ENCODE results near the gene EFCAB14.

The EFCAB14 gene

GRCh38 chr1:46689897-46690296 is 29.0 kb downstream of the EFCAB14 start:
- Histone ChIP-seq H3K27ac (ENCODE audit: low read depth, low read length) (no peak overlapping the region), H3K9ac (ENCODE audit: low read length) (no peak overlapping the region), H3K4me3 (ENCODE audit: low read length) (no peak overlapping the region), H3K4me1 (ENCODE audit: control insufficient read depth, insufficient read depth, low read length) (peaks cover 6% of the 10 kb centered on the region), H3K27me3 (ENCODE audit: control insufficient read depth, insufficient read depth, low read length) (no peaks in the 10 kb centered on the region), H3K36me3 (ENCODE audit: control insufficient read depth, insufficient read depth, low read length) (peaks cover 15% of the 10 kb centered on the region)

- Histone ChIP-seq H3K27ac (ENCODE audit: low read depth, low read length) (no peak overlapping the region), H3K27me3 (ENCODE audit: control insufficient read depth, insufficient read depth, low read length) (no peaks in the 10 kb centered on the region), H3K36me3 (ENCODE audit: control insufficient read depth, insufficient read depth, low read length) (peaks cover 15% of the 10 kb centered on the region), H3K4me3 (ENCODE audit: low read length) (no peak overlapping the region), H3K9ac (ENCODE audit: low read length) (no peak overlapping the region), H3K4me1 (ENCODE audit: control insufficient read depth, insufficient read depth, low read length) (peaks cover 6% of the 10 kb centered on the region)
These were observed 29.6 kb downstream of the EFCAB14 start for GRCh38 chr1:46689356-46689755.

- Histone ChIP-seq H3K4me1 (ENCODE audit: control insufficient read depth, insufficient read depth, low read length) (peaks cover 6% of the 10 kb centered on the region), H3K36me3 (ENCODE audit: control insufficient read depth, insufficient read depth, low read length) (peaks cover 23% of the 10 kb centered on the region), H3K9ac (ENCODE audit: low read length) (no peak overlapping the region)
These were observed 30.9 kb downstream of the EFCAB14 start for GRCh38 chr1:46687921-46688509.

GRCh38 chr1:46687093-46687659 is 31.7 kb downstream of the EFCAB14 start:
- no peaks in the 10 kb centered on the region for H3K27me3 ChIP-seq (ENCODE audit: control insufficient read depth, insufficient read depth, low read length)
- H3K9ac ChIP-seq (ENCODE audit: low read length) = no peak overlapping the region
- H3K4me1 ChIP-seq (ENCODE audit: control insufficient read depth, insufficient read depth, low read length) = peaks cover 3% of the 10 kb centered on the region
- H3K27ac ChIP-seq (ENCODE audit: low read depth, low read length) = peak overlapping the region; percentile 11
- H3K36me3 ChIP-seq (ENCODE audit: control insufficient read depth, insufficient read depth, low read length) = peaks cover 23% of the 10 kb centered on the region
- H3K4me3 ChIP-seq (ENCODE audit: low read length) = no peak overlapping the region

More at GRCh38 chr1:46687921-46688509, 30.9 kb downstream of the EFCAB14 start:
- H3K27me3 ChIP-seq (ENCODE audit: control insufficient read depth, insufficient read depth, low read length) = no peaks in the 10 kb centered on the region
- H3K4me3 ChIP-seq (ENCODE audit: low read length) = no peak overlapping the region
- H3K27ac ChIP-seq (ENCODE audit: low read depth, low read length) = no peak overlapping the region

GRCh38 chr1:46686255-46686654 is 32.7 kb downstream of the EFCAB14 start:
- no peak overlapping the region for H3K9ac ChIP-seq (ENCODE audit: low read length)
- no peak overlapping the region for H3K4me3 ChIP-seq (ENCODE audit: low read length)
- no peaks in the 10 kb centered on the region for H3K27me3 ChIP-seq (ENCODE audit: control insufficient read depth, insufficient read depth, low read length)
- no peaks in the 10 kb centered on the region for H3K4me1 ChIP-seq (ENCODE audit: control insufficient read depth, insufficient read depth, low read length)
- no peak overlapping the region for H3K27ac ChIP-seq (ENCODE audit: low read depth, low read length)
- peaks cover 23% of the 10 kb centered on the region for H3K36me3 ChIP-seq (ENCODE audit: control insufficient read depth, insufficient read depth, low read length)

GRCh38 chr1:46684670-46685069 is 34.2 kb downstream of the EFCAB14 start:
- no peak overlapping the region for H3K27ac ChIP-seq (ENCODE audit: low read depth, low read length)
- no peak overlapping the region for H3K4me3 ChIP-seq (ENCODE audit: low read length)
- H3K4me1 ChIP-seq (ENCODE audit: control insufficient read depth, insufficient read depth, low read length) = no peaks in the 10 kb centered on the region
- no peak overlapping the region for H3K9ac ChIP-seq (ENCODE audit: low read length)
- H3K36me3 ChIP-seq (ENCODE audit: control insufficient read depth, insufficient read depth, low read length) = peaks cover 13% of the 10 kb centered on the region
- H3K27me3 ChIP-seq (ENCODE audit: control insufficient read depth, insufficient read depth, low read length) = no peaks in the 10 kb centered on the region

GRCh38 chr1:46682064-46682463 is 36.9 kb downstream of the EFCAB14 start:
- H3K36me3 ChIP-seq (ENCODE audit: control insufficient read depth, insufficient read depth, low read length) = peaks cover 9% of the 10 kb centered on the region
- no peaks in the 10 kb centered on the region for H3K27me3 ChIP-seq (ENCODE audit: control insufficient read depth, insufficient read depth, low read length)
- H3K27ac ChIP-seq (ENCODE audit: low read depth, low read length) = no peak overlapping the region
- no peak overlapping the region for H3K9ac ChIP-seq (ENCODE audit: low read length)
- no peaks in the 10 kb centered on the region for H3K4me1 ChIP-seq (ENCODE audit: control insufficient read depth, insufficient read depth, low read length)
- no peak overlapping the region for H3K4me3 ChIP-seq (ENCODE audit: low read length)

GRCh38 chr1:46681333-46682034 is 37.4 kb downstream of the EFCAB14 start:
- H3K4me1 ChIP-seq (ENCODE audit: control insufficient read depth, insufficient read depth, low read length) = no peaks in the 10 kb centered on the region
- H3K36me3 ChIP-seq (ENCODE audit: control insufficient read depth, insufficient read depth, low read length) = peaks cover 9% of the 10 kb centered on the region
- H3K27ac ChIP-seq (ENCODE audit: low read depth, low read length) = no peak overlapping the region

GRCh38 chr1:46679789-46680573 is 38.9 kb downstream of the EFCAB14 start:
- Histone ChIP-seq H3K9ac (ENCODE audit: low read length) (no peak overlapping the region), H3K4me1 (ENCODE audit: control insufficient read depth, insufficient read depth, low read length) (no peaks in the 10 kb centered on the region), H3K27ac (ENCODE audit: low read depth, low read length) (no peak overlapping the region), H3K4me3 (ENCODE audit: low read length) (no peak overlapping the region), H3K36me3 (ENCODE audit: control insufficient read depth, insufficient read depth, low read length) (peaks cover 9% of the 10 kb centered on the region), H3K27me3 (ENCODE audit: control insufficient read depth, insufficient read depth, low read length) (no peaks in the 10 kb centered on the region)

More at GRCh38 chr1:46681333-46682034, 37.4 kb downstream of the EFCAB14 start:
- Histone ChIP-seq H3K4me3 (ENCODE audit: low read length) (no peak overlapping the region), H3K27me3 (ENCODE audit: control insufficient read depth, insufficient read depth, low read length) (no peaks in the 10 kb centered on the region), H3K9ac (ENCODE audit: low read length) (no peak overlapping the region)

GRCh38 chr1:46677339-46677738 is 41.6 kb downstream of the EFCAB14 start:
- Histone ChIP-seq H3K4me3 (ENCODE audit: low read length) (no peak overlapping the region), H3K9ac (ENCODE audit: low read length) (no peak overlapping the region), H3K4me1 (ENCODE audit: control insufficient read depth, insufficient read depth, low read length) (no peaks in the 10 kb centered on the region), H3K27me3 (ENCODE audit: control insufficient read depth, insufficient read depth, low read length) (no peaks in the 10 kb centered on the region), H3K27ac (ENCODE audit: low read depth, low read length) (no peak overlapping the region), H3K36me3 (ENCODE audit: control insufficient read depth, insufficient read depth, low read length) (peaks cover 2% of the 10 kb centered on the region)

- Histone ChIP-seq H3K4me3 (ENCODE audit: low read length) (no peak overlapping the region), H3K27me3 (ENCODE audit: control insufficient read depth, insufficient read depth, low read length) (no peaks in the 10 kb centered on the region), H3K27ac (ENCODE audit: low read depth, low read length) (no peak overlapping the region), H3K4me1 (ENCODE audit: control insufficient read depth, insufficient read depth, low read length) (no peaks in the 10 kb centered on the region), H3K36me3 (ENCODE audit: control insufficient read depth, insufficient read depth, low read length) (peaks cover 2% of the 10 kb centered on the region), H3K9ac (ENCODE audit: low read length) (no peak overlapping the region)
These were observed 42.4 kb downstream of the EFCAB14 start for GRCh38 chr1:46676531-46676930.

GRCh38 chr1:46675549-46676314 is 43.2 kb downstream of the EFCAB14 start:
- H3K27ac ChIP-seq (ENCODE audit: low read depth, low read length) = no peak overlapping the region
- no peaks in the 10 kb centered on the region for H3K27me3 ChIP-seq (ENCODE audit: control insufficient read depth, insufficient read depth, low read length)
- no peak overlapping the region for H3K4me3 ChIP-seq (ENCODE audit: low read length)
- H3K36me3 ChIP-seq (ENCODE audit: control insufficient read depth, insufficient read depth, low read length) = peaks cover 2% of the 10 kb centered on the region
- no peaks in the 10 kb centered on the region for H3K4me1 ChIP-seq (ENCODE audit: control insufficient read depth, insufficient read depth, low read length)
- no peak overlapping the region for H3K9ac ChIP-seq (ENCODE audit: low read length)

All from rectal smooth muscle tissue (tissue), 1 donor.